PFSK-1 (cell line): Measurements from ENCODE around the gene PPP3CA.

Experiments
- FOXP2 ChIP-seq: optimal IDR thresholded peaks from 2 replicates; pipeline ENCODE3; 2011; ENCODE audit warnings: borderline replicate concordance, control low read depth, inconsistent platforms; ENCODE audit not compliant: insufficient read depth; ENCODE audit errors: extremely low read length, extremely low read depth
- POLR2AphosphoS5 ChIP-seq: IDR thresholded peaks from 2 replicates; pipeline ENCODE4 v1.6.1; 2012; ENCODE audit warnings: low read depth, mild to moderate bottlenecking, control low read depth, low read length, moderate library complexity
- SIN3A ChIP-seq: IDR thresholded peaks from 2 replicates; pipeline ENCODE4 v1.6.1; 2012; ENCODE audit warnings: mild to moderate bottlenecking, low read length, moderate library complexity, borderline replicate concordance; ENCODE audit not compliant: insufficient read depth
- TAF1 ChIP-seq: IDR thresholded peaks from 2 replicates; pipeline ENCODE4 v1.6.1; 2012; ENCODE audit warnings: low read length, control low read depth, borderline replicate concordance; ENCODE audit not compliant: insufficient read depth
- TF ChIP-seq, protein P1 (sequence below), 2 experiments: IDR thresholded peaks; 2 replicates each; pipeline versions ENCODE4 v1.6.1 to v1.8.0; 2011 to 2012; ENCODE audit warnings: low read depth in 2 of 2, low read length in 2 of 2, control low read depth in 1 of 2, inconsistent platforms in 1 of 2, mild to moderate bottlenecking in 1 of 2, moderate library complexity in 1 of 2; ENCODE audit not compliant: insufficient read depth in 1 of 2

The PPP3CA gene

DNA sequence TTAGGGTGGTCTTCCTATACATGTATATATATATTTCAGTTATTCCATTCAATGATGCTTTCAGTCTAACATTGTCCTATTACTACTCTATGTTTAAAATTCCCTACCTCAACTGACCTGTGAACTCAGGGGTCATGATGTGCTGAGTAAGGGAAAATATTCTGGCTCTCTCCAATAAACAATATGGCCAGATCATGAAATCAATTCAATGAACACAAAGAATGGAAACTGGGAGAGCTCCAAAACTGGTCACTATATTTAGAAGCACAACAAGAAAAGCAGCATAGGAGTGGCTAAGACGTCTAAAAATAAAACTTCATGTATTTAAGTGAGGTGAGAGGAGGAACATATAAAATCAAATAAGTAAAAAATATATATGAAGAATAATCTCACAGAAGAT, 304.5 kb downstream of the PPP3CA start:
- TF ChIP-seq TAF1 (no peak), FOXP2 (no peak), SIN3A (no peak), POLR2AphosphoS5 (no peak)
- TF ChIP-seq, protein P1, sequence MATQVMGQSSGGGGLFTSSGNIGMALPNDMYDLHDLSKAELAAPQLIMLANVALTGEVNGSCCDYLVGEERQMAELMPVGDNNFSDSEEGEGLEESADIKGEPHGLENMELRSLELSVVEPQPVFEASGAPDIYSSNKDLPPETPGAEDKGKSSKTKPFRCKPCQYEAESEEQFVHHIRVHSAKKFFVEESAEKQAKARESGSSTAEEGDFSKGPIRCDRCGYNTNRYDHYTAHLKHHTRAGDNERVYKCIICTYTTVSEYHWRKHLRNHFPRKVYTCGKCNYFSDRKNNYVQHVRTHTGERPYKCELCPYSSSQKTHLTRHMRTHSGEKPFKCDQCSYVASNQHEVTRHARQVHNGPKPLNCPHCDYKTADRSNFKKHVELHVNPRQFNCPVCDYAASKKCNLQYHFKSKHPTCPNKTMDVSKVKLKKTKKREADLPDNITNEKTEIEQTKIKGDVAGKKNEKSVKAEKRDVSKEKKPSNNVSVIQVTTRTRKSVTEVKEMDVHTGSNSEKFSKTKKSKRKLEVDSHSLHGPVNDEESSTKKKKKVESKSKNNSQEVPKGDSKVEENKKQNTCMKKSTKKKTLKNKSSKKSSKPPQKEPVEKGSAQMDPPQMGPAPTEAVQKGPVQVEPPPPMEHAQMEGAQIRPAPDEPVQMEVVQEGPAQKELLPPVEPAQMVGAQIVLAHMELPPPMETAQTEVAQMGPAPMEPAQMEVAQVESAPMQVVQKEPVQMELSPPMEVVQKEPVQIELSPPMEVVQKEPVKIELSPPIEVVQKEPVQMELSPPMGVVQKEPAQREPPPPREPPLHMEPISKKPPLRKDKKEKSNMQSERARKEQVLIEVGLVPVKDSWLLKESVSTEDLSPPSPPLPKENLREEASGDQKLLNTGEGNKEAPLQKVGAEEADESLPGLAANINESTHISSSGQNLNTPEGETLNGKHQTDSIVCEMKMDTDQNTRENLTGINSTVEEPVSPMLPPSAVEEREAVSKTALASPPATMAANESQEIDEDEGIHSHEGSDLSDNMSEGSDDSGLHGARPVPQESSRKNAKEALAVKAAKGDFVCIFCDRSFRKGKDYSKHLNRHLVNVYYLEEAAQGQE (IDR thresholded peaks at IDR 0.05; ENCODE audit: insufficient read depth in 1 of 2, low read depth in 2 of 2, low read length in 2 of 2) = no peak

DNA sequence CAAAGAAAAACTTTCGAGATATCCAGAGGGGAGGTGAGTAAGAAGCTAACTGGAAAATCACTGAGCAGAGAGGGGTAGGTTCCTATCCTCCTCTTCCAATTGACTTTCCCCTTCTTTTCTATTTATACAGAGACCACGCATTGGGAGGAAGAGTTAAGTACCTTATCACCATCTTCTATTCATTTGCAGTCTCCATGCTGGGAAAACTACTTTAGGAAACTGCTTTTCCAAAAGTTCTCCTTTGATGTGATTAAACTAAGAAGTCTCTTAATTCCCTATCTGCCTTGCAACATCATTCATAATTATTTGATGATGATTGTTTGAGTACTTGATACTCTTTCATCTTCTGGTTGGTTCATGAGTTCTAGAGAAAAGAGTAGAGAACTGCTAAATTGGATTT, 306.6 kb downstream of the PPP3CA start:
- TF ChIP-seq, protein P1 (IDR thresholded peaks at IDR 0.05; ENCODE audit: insufficient read depth in 1 of 2, low read depth in 2 of 2, low read length in 2 of 2) = no peak
- no peak for TF ChIP-seq FOXP2

DNA sequence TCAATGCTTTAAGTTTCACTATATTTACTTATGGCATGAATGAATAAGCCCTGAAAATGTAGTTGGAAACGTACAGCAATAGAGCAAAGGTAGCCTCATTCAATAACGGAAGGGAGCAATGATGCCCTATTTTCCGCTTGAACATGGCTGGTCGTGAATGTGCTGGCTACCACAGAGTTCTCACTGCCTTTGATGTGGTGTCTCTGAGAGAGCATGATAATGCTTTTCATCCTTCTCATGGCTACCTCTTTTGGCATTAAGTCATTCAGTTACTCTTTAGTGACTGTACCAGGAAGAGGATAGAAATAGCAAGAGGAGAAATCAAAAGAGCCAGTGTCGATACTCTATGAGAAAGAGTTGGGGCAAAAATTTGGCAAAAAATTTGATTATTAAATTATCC, 308.0 kb downstream of the PPP3CA start:
- TF ChIP-seq, protein P1 (IDR thresholded peaks at IDR 0.05; ENCODE audit: insufficient read depth in 1 of 2, low read depth in 2 of 2, low read length in 2 of 2) = no peak
- TF ChIP-seq TAF1 = no peak
- no peak for TF ChIP-seq SIN3A

DNA sequence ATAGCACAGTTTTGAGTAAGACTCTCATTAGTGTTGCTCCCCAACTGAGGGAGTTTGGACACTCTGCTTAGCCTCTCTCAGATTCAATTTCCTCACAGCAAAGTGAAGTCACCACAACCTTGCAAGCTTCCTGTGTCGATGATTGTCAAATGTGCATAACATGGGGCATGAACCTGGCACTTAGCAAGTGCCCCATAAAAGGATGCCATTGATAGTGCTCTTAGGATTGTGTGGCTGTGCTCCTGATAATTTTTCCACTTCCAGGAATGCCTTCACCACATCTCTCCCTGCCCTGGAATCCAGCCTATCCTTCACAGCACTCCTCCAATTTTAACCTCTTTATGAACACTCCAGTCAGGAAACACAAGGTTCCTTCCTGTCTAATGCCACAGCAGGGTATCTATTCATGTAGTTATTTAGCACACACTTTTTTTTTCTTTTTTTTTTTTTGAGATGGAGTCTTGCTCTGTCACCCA, 309.4 kb downstream of the PPP3CA start:
- TF ChIP-seq TAF1 (no peak), SIN3A (no peak), POLR2AphosphoS5 (no peak), FOXP2 (no peak)
- TF ChIP-seq, protein P1 (IDR thresholded peaks at IDR 0.05; ENCODE audit: insufficient read depth in 1 of 2, low read depth in 2 of 2, low read length in 2 of 2) = no peak

DNA sequence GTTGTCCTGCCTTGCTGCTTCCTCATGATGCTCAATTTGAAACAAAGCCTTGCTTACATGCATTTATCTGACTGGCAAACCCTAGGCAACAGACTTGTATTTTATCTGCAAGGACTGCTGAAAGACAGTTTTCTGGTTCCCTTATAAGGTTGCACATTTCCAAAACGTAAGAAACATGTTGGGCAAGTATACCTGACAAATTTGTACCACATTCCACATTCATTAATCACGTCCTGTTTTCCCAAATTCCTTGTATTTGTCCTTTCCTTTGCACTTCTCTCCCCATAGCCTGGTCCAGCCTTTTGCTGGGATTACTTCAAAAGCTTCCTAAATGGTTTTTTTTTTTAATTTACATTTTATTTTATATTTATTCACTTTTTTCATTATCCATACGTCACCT, 310.1 kb downstream of the PPP3CA start:
- TF ChIP-seq POLR2AphosphoS5 (no peak), TAF1 (no peak), FOXP2 (no peak), SIN3A (no peak)
- TF ChIP-seq, protein P1 (IDR thresholded peaks at IDR 0.05; ENCODE audit: insufficient read depth in 1 of 2, low read depth in 2 of 2, low read length in 2 of 2) = no peak
